ENCODE measurements around the gene OXNAD1.

OXNAD1 gene, protein sequence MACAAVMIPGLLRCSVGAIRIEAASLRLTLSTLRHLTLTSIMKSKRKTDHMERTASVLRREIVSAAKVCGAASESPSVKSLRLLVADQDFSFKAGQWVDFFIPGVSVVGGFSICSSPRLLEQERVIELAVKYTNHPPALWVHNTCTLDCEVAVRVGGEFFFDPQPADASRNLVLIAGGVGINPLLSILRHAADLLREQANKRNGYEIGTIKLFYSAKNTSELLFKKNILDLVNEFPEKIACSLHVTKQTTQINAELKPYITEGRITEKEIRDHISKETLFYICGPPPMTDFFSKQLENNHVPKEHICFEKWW

DNA sequence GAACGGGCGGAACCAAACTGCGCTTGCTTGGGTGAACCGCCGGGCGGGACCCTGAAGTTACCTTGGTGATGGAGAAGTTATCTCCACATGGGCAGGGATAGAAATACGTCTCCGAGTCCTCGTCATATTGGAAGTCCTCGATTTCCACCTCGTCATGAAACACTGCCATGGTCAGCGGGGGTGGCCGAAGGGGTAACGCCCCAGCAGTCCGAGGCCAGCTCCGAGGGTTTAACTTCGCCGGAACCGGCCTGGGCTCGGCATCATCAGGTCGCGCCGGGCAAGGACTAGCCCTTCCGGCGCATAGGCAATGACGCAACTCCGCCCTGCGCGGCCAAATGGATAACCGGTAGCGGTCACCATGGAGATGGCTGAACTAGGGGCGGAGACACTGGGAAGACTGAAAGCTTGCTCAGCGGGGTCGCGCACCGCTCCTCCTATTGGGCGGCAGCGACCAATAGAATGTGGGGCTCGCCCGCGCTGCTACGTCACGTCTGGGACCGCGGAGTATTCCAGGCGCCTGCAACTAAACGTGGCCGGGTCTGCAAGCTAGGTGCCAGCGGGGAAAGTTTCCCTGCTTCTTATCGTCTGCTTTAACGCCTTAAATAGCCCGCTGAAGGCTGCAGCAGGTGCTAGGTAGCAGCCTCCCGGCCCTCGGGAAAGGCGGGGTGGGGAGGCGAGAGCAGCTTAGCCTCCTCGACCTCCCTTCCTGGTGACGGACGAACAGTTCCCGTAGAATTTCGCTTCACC lies at the start of gene OXNAD1, which contains the start of gene DPH3:
Gene OXNAD1, plus strand, starts transcription at position 505 of the 747 bp plus-strand sequence. CDS start 5,741 bp downstream, outside the sequence.
Gene DPH3, minus strand, starts transcription at position 236 of the 747 bp plus-strand sequence. Its CDS starts 67 bp downstream, at position 169.
- peak; percentile 99 for DNase-seq

DNA sequence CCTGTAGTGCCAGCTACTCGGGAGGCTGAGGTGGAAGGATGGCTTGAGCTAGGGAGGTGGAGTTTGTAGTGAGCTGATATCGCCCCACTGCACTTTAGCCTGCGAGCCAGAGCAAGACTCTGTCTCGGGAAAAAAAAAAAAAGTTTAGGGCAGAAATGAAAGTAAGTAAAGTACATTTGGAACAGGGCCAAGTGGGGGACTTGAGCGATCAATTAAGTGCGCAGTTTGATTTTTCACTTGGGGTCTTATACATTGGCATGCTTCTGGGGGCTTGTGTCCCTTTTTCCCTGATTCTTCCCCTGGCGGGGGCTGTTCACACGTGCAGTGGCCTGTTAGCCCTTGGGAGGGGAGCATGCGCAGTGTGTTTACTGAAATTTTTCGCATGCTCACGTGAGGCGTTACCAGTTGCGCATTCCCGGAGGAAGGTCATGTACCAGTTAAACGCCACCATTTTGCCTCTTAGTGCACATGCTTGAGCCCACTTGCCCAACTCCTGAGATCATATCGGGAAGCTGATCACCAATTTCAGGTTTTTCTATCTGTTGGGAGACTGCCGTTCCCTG lies 48.6 kb upstream of the OXNAD1 start:
- DNase-seq = no peak

DNA sequence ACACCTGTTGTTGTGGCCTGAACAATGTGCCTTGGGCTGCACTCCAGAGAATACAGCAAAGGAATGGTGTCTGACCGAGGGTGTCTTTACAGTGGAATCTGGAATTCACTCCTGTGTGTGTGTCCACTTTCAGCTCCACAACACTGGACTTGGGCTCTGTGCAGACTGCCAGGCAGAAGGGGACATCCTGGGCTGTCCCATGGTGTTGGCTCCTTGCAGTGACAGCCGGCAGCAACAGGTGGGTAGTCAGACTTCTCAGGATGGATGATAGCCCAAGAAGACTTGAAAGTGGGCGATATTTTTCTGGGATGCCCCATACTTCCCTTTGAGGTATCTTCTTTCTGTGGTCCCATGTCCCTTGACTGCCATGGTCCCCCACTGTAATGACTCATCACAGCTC lies 45.2 kb upstream of the OXNAD1 start:
- DNase-seq = no peak

DNA sequence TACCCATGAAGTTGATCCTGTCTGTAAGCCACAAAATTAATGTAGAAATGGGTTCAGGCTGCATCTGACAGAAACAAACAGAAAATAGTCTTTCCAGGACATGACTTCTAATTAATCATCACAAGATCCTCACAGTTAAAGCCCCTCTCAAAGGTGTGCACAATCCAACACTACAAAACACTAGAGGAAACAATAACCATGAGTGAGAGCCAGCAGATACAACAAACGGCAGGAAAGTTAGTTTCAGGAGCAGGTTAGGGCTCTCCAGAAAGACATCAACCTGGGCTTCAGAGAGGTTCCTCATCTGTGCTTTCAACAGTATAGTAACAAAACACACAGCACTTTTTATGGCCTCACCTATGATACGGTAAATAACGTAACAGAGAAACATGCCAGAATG lies 43.0 kb upstream of the OXNAD1 start:
- DNase-seq = no peak

DNA sequence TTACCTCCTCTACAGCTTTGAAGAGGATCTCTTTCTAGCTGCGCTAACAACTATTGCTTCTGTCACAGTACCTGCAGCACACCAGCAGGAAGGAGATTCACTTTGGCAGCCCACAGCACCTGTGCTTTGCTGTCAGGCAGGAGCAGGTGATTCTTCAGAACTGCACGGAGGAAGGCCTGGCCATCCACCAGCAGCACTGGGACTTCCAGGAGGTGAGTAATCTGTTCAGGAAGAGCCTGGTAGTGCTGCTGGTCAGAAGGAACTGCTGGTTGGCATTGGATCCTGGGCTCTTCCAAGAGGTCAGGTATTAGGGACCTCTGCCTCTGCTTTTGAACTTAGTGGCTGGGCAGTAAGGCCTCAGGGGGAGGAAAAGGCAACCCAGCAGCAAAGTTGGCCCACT lies 42.5 kb upstream of the OXNAD1 start:
- no peak for DNase-seq

DNA sequence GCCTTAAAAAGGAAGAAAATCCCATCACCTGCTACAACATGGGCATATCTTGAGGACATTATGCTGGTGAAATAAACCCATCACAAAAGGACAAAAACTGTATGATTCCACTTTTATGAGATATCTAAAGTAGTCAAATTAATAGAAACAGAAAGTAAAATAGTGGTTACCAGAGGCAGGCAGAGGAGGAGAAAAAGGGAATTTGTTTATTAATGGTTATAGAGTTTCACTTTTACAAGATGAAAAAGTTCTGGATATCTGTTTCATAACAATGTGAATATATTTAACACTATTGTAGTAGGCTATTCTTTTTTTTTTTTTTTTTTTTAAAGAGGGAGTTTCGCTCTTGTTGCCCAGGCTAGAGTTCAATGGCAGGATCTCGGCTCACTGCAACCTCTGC lies 40.7 kb upstream of the OXNAD1 start:
- DNase-seq = no peak

DNA sequence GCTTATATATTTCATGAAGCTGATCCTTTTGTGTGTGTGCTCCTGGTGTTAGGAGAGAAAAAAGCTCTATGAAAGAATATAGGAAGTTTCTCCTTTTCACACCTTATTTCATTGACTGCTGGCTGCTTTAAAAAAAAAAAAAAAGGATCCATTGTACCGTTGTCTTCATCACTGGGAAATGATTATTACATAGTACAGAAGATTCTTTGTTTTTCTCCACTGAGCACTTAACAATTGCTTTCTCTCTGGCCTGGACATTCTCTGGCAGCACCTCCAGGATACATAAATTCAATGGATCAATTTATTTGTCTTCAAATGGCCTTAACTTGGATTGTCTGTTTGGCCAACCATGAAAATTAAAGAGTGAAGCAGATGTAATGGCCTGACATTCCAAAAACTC lies 37.4 kb upstream of the OXNAD1 start:
- DNase-seq = no peak

DNA sequence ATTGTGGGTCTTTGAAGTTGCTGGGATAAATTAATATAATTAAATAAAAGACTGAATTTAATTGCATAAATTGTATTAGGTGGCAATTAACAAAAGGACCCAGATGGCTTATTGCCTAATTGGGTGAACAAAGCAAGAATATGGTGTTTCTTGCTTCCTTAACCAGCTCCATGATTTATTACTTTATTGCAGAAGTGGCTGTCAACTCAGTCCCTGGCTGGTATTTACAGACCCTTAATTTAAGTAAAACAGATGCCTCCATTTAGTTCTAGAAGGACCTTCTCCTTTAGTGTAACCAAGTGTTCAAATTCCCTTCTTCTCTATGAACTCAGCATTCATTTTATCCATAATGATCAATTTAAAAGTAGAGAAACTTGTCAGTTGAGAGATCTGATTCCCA lies 35.3 kb upstream of the OXNAD1 start:
- no peak for DNase-seq

DNA sequence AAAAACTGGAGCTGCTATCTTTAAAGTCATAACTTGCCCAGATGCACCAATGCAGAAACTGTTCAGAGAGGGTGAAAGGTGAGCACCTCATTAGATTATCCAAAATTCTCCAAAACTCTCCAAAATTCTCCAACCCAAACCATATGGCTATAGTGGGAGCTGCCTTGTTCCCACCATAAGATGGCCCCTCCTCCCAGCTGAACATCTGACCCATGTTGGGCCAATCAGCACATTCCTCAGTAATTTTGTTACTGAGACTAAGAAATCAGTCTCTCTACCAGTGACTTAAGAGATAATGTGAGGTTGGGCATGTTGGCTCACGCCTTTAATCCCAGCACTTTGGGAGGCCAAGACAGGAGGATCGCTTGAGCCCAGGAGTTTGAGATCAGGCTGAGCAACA lies 33.0 kb upstream of the OXNAD1 start:
- no peak for DNase-seq

DNA sequence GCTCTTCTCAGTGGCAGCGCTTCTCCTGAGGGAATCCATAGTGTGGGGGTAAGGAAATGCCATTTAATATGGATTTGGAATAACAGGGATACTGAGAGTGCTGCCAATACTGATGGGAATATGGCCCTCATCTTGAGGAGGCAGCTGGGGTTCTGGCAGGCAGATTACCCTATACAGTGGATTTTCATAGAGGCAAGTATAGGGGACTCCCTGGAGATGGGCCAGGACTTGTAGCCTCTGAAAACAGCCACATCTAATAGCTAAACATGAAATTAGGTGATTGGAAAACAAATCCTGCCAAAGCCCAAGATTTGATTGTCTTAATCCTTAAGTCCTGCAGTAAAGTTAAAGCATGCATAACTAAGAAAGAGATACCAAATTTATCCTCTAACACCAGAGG lies 31.2 kb upstream of the OXNAD1 start:
- DNase-seq = no peak

DNA sequence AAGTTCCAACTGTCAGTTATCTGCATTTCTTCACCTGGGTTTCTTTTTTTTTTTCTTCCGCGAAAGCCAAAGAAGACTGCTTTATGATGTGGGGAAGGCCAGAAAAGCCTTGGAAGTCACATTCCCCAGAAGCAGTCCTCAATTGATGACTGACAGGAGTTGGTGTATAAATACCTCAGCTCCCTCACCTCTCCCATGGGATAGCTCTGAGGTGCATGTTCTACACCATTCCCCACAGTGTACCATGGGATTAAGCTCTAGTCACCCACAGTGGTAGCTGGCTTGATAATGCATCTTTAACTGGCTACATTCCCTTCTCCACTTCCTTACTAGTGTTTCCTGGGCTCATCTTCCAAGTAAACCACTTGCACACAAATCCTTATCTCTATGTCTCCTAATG lies 30.7 kb upstream of the OXNAD1 start:
- no peak for DNase-seq

DNA sequence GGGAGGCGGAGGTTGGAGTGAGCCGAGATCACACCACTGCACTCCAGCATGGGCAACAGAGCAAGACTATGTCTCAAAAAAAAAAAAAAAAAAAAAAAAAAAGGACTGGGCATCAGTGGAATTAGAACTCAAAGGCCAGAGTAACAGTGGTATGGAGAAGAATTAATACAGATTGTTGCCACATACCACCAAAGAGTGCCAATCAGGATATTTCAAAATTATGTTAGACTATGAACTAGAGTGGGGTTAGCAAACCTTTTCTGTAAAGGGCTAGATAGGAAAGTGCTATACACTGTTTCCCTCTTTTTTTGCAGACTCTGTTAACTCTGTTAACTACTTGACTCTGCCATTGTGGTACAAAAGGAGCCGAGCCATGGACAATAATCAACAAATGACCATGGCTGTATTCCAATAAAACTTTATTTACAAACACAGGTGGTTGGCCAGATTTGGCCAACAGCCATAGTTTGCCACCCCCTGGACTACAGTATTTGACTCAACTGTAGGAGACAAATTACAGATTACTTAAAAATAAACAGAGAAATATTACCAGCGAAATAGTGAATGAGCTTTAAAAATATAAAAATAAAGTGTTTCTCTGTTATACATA lies 28.9 kb upstream of the OXNAD1 start:
- DNase-seq = no peak

DNA sequence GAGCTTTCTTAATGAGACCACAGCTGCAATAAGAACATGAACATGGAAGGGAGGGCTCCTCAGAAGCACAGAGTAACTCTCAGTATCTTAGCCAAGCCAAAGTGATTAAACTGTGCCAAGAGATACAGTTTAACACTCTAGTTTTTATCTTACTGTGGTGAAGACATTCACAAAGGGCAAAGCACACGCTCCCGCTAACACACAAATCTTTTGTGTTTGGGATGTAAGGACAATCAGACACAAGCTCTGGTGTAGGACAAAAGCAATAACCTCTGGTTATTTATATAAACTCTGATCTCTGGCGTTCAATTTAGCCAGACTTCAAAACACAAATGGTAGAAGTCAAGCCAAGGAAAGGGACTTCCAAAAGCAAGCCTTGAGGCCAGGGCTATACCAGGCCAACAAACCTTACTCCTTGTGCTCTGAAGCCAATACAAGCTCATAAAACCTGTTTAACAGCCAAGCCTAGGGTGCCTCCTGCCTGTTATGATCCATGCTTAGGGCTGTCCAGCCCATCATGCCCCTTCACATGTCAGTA lies 28.1 kb upstream of the OXNAD1 start:
- DNase-seq = no peak

DNA sequence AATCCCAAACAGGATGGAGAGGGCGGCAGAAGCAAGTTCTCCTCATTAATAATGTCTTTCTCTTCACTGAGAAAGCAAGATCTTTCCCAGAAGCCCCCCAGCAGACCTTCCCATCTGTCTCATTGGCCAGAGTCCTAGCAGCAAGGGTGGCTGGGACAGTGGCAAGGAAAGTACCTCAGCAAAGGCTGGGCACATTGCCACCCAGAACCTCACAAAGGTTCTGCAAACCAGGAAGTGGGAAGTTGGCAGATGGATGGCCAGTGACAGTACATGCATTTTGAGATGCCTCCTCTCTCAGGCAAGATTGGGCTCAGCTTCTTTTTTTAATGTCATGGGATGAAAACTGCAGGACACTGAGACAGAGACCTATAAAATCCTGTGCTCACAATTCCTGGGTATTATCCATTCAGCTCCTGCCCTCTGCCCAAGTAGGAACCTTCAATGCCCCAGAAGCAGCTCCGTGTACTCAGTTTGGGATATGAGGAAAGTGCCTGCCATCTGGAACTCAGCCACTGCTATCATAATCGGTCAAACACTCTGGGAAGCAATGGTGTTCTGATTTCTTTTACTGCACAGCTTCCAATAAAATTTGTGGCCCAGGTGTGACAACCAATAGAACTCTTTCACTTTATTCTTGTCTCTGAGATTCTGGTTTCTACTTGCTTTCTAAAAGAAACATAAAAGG lies 25.8 kb upstream of the OXNAD1 start:
- DNase-seq = no peak

DNA sequence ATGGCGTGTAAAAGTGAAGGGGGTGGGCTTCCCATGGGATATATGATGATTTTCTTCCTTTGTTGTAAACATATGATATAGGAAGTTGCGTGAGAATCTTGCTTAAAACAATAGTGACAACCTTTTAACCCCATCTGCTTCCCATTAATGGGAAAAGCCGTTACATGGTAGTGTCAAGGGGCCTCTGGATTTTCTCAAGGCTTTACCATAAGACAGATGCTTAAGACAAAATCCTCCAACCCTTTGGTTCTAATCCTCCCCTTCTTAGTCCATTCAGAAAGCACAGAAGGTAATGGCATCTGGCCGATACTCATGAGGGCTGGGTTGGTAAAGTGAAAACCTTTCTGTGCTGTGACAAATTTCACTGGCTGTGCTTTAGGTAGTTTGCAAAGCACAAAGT lies 25.2 kb upstream of the OXNAD1 start:
- DNase-seq = no peak

DNA sequence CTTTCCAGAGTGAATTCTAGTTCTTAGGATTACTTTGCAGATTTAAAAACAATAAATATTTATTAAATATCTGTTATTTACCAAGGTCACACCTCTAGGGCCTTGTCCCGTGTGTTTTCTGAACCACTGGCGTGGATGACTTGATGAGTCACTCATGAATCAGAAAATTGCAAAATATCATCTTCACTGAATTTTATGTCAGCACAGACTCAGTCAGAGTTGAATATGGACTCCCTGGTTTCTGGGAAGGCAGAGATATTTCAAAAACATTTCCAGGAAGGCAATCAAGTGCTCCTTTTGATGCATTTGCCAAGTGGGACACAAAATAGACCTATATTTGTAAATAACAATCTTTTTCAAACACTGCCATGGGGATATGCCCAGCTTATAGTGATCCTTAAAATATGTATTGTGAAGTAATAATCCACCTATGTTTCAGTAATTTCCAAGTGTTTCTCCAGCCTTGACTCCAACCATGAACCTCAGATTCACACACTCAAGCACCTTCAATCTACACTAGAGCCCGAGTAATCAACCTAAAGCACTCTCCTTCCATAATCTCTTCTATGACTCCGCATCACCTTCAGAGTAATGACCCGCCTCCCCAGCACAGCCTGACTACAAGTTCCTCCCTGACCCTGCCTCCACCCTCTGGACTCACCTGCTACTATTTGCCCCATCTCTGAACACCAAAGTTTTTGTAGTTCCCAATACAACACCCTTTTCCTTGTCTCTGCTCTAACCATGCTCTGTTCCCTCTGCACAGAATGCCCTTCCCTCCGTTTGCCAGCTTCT lies 24.6 kb upstream of the OXNAD1 start:
- DNase-seq = no peak

DNA sequence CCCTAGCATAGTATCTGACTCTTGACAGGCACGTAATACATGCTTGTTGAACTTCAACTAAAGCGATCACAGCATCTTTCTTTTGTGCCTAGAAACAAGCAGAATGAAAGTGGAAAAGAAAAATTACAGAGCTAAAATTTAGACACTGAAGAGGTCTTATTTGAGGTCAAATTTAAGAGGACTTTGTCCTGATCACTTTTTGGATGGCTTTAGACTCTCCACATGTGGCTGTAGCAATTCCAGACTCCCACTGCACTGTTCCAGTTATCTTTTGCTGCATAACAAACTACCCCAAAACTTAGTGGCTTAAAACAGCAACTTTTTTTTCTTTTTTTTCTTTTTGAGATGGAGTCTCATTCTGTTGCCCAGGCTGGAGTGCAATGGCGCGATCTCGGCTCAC lies 23.8 kb upstream of the OXNAD1 start:
- DNase-seq = no peak

DNA sequence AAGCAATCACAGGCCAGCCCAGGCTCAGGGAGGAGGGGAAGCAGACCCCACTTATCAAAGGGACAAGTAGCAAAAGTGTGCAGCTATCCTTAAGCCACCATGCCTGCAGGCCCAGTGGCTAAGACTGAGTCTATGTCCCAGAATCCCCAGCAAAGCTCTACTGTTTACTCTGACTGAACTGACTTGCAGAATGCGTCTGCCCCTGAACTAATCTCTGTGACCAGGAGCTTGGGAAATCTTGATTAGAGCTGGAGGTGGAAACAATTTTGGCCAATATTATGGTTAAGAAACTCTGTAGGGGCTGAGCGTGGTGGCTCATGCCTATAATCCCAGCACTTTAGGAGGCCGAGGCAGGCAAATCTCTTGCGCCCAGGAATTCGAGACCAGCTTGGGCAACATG lies 22.8 kb upstream of the OXNAD1 start:
- no peak for DNase-seq

DNA sequence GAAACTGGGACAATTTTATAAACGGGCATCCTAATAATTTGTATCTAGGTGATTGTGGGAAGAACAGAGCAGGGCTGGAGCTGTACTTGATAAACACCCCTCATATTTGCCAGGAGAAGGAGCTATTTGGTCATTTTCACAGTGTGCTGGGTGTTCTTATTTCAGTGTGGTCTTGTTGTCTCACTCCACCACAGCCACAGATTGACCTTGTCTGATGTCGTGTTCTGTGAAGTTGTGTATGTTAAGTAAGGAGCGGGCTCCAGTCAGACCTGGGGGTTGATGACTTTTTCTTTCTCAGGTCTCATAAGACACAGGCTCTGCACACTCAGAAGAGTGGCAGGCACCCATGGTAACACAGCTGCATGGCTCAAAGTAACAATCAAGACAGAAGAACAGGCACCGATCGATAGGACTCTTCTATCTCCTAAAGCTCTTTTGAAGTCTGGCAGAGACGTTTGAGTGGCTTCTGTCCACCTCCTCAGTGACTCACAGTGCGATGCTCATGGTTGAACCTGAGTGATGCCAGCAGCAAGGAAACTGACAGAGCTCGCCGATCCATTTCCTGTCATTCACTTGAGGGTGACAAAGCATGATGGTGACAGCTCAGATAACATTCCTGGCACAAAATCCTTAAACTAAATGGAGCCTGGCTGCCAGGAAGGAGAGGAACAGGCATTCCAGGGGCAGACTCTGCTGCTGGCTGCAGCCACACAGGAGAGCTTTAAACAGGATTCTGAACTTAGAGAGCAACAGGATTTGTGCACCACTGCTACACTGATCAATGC lies 21.1 kb upstream of the OXNAD1 start:
- no peak for DNase-seq

DNA sequence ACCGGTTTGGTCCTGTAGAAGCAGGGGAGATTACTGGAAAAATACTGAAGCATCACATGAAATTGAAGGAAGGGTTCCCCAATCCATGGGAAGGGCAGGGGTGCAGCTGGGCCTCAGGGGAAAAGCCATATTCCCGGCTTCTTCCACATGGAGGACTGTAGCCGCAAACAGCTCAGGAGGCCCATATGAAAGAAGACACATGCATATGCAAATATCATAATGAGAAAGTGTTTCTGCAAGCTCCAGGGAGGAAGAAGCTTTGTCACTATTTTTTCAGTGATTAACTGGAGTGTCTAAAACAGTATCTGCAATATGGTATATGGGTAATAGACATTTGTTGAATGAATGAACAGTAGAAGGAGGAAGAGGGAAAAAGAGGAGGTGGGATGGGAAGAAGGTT lies 19.4 kb upstream of the OXNAD1 start:
- DNase-seq = no peak
